HEK293 (cell line): Measurements from ENCODE around the gene TRMT6.

ENCODE experiments used
- CTCF ChIP-seq: fragments of 450-650 bp; formaldehyde crosslinking; IDR thresholded peaks from 2 replicates; pipeline ENCODE4 v1.5.1; 2016; ENCODE audit warnings: missing biosample characterization, missing genetic modification characterization
- EGR2 ChIP-seq: fragments of 450-650 bp; formaldehyde crosslinking; IDR thresholded peaks from 2 replicates; pipeline ENCODE4 v1.5.1; 2016; ENCODE audit warnings: low read depth, missing biosample characterization, missing genetic modification characterization
- ZBTB11 ChIP-seq: fragments of 450-650 bp; formaldehyde crosslinking; conservative IDR thresholded peaks from 2 replicates; pipeline ENCODE4 v1.5.1; 2016; ENCODE audit warnings: low read depth, missing biosample characterization, missing genetic modification characterization
- ZNF174 ChIP-seq: fragments of 450-650 bp; formaldehyde crosslinking; IDR thresholded peaks from 2 replicates; pipeline ENCODE4 v1.5.0; 2017; ENCODE audit warnings: missing biosample characterization, mild to moderate bottlenecking, missing genetic modification characterization

- TF ChIP-seq ZBTB11 (tag by site-specific recombination) (no peak), CTCF (tag by site-specific recombination) (no peak), EGR2 (tag by site-specific recombination) (no peak), ZNF174 (tag by site-specific recombination) (no peak)
Observed at GRCh38 chr20:5932796-5933195, 17.5 kb downstream of the TRMT6 start.
